Measurements from ENCODE around the gene SLC35E4. TPM values are rescaled to one million over a fixed set of nuclear protein-coding genes. Genes with fewer than 3 reads are reported as not detected.

Gene SLC35E4
- total RNA-seq, 2 donors from 2014 or later = 0.99 to 3.4 TPM

- Histone ChIP-seq H3K4me1 (no peaks in the 10 kb centered on the region), H3K4me3 (no peak overlapping the region), H3K27me3 (no peaks in the 10 kb centered on the region), H3K9me3 (no peaks in the 10 kb centered on the region), H3K27ac (no peak overlapping the region), H3K36me3 (replicated peaks in 1 of 2; ENCODE audit: insufficient read depth in 1 of 2, low read depth in 2 of 2) (no peaks in the 10 kb centered on the region)
- DNase-seq (no peak), ATAC-seq (no peak)
- TF ChIP-seq CTCF (IDR thresholded peaks at IDR 0.05) (no peak), POLR2A (IDR thresholded peaks at IDR 0.05) (no peak)
- intact Hi-C loops (cut with DNase I) = no loop called here
- WGBS, 2 donors = 94 to 96% methylated on average over 9 to 12 of the region's 14 CpGs
Measured at GRCh38 chr22:30654361-30654760, 18.8 kb downstream of the SLC35E4 start.

- DNase-seq = no peak
- 84 to 90% methylated on average over 3 of the region's 3 CpGs for WGBS, 2 donors
Measured at GRCh38 chr22:30655532-30655931, 20.0 kb downstream of the SLC35E4 start.

GRCh38 chr22:30662040-30662439 lies 26.5 kb downstream of the SLC35E4 start:
- H3K27me3 ChIP-seq = no peaks in the 10 kb centered on the region
- no peak overlapping the region for H3K4me3 ChIP-seq
- H3K9me3 ChIP-seq = no peaks in the 10 kb centered on the region
- no peak overlapping the region for H3K27ac ChIP-seq
- DNase-seq (no peak), ATAC-seq (no peak)
- TF ChIP-seq CTCF (IDR thresholded peaks at IDR 0.05) = no peak
- TF ChIP-seq POLR2A (IDR thresholded peaks at IDR 0.05) = no peak
- no peaks in the 10 kb centered on the region for H3K36me3 ChIP-seq (replicated peaks in 1 of 2; ENCODE audit: insufficient read depth in 1 of 2, low read depth in 2 of 2)
- WGBS, 2 donors = 91 to 92% methylated on average over 4 of the region's 4 CpGs
- H3K4me1 ChIP-seq = peaks cover 7% of the 10 kb centered on the region
- intact Hi-C loops (cut with DNase I) = no loop called here

More at GRCh38 chr22:30655532-30655931, 20.0 kb downstream of the SLC35E4 start:
- intact Hi-C loops (cut with DNase I) = no loop called here
- no peaks in the 10 kb centered on the region for H3K9me3 ChIP-seq
- H3K27me3 ChIP-seq = no peaks in the 10 kb centered on the region
- no peak for ATAC-seq
- no peak overlapping the region for H3K27ac ChIP-seq
- TF ChIP-seq CTCF (IDR thresholded peaks at IDR 0.05) = no peak
- no peak for TF ChIP-seq POLR2A (IDR thresholded peaks at IDR 0.05)
- no peaks in the 10 kb centered on the region for H3K4me1 ChIP-seq
- H3K4me3 ChIP-seq = no peak overlapping the region
- H3K36me3 ChIP-seq (replicated peaks in 1 of 2; ENCODE audit: insufficient read depth in 1 of 2, low read depth in 2 of 2) = no peaks in the 10 kb centered on the region

DNA sequence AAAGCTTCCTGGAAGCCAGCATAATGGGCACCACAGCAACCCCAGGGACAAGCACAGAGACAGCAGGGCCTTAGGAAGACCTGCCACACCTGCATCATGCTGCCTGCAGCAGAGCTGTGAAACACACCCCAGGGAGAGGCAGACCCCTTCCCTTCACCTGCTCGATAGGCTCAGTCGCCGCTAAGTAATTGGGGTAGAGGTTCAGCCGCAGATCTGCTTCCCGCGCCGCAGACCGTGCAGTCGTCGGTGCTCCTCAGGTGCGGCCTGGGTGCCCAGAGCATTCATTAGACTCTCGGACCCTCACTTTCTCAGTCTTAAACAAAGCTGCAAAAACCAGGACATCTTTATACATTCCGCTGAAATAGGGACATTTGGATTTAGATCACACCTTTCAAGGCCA lies 29.2 kb downstream of the SLC35E4 start:
- no peaks in the 10 kb centered on the region for H3K36me3 ChIP-seq (replicated peaks in 1 of 2; ENCODE audit: insufficient read depth in 1 of 2, low read depth in 2 of 2)
- peaks cover 18% of the 10 kb centered on the region for H3K4me1 ChIP-seq
- intact Hi-C loops (cut with DNase I) = no loop called here
- no peak for TF ChIP-seq CTCF (IDR thresholded peaks at IDR 0.05)
- no peak overlapping the region for H3K27ac ChIP-seq
- H3K4me3 ChIP-seq = no peak overlapping the region
- H3K27me3 ChIP-seq = no peaks in the 10 kb centered on the region
- DNase-seq (no peak), ATAC-seq (no peak)
- WGBS, 2 donors = 97 to 98% methylated on average over 12 to 13 of the region's 13 CpGs
- H3K9me3 ChIP-seq = no peaks in the 10 kb centered on the region

DNA sequence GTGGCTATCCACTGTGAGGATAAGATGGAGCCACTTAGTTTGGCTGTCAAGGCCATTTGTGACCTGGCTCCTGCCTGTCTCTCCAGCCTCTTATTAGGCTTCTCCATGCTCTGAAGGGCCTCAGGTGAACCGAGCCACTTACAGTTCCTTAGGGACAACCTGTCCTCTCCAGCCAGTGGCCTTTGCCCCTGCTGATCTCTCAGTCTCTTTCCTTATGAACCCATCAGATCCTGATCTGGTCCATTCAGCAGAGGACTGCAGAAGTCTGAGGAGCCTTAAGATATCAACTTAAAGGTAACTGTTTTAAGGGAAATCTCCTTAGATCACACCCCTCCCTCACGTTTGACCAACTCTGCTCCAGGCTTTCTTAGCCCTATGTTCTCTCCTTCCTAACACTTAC lies 29.7 kb downstream of the SLC35E4 start:
- Histone ChIP-seq H3K9me3 (no peaks in the 10 kb centered on the region), H3K4me3 (no peak overlapping the region), H3K36me3 (replicated peaks in 1 of 2; ENCODE audit: insufficient read depth in 1 of 2, low read depth in 2 of 2) (no peaks in the 10 kb centered on the region), H3K27me3 (no peaks in the 10 kb centered on the region), H3K4me1 (peaks cover 18% of the 10 kb centered on the region), H3K27ac (no peak overlapping the region)
- no peak for TF ChIP-seq CTCF (IDR thresholded peaks at IDR 0.05)
- no peak for TF ChIP-seq POLR2A (IDR thresholded peaks at IDR 0.05)
- 75 to 77% methylated on average over 2 of the region's 2 CpGs for WGBS, 2 donors
- DNase-seq (no peak), ATAC-seq (no peak)
- intact Hi-C loops (cut with DNase I) = no loop called here

Data from body of pancreas (tissue), 4 donors.